ENCODE results near the gene ATP6V0A4.
"Not testable (repeated sequence)": the region's sequence is repeated elsewhere in the genome, so short reads cannot be mapped to it uniquely, and the experiment has no call there.

Gene ATP6V0A4

DNA sequence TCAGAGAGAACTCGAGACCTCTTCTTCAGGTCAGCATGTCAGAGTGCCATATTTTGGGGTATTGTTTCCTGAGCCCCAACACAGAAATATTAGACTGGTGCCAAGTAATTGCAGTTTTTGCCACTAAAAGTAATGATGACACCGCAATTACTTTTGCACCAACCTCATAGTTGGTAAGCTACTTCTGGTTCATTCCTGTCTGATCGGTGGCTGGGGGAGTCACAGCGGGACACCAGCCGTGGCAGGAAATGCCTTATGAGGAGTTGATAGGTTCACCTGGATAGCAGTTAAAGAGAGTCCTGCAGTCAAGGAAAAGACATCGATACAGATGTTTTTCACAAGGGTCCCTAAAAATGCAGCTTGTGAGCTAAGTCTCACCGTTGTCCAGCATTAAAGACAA is 23.9 kb upstream of the ATP6V0A4 start:
- no peaks in the 10 kb centered on the region for H3K9me3 ChIP-seq (ENCODE audit: control insufficient read depth, insufficient read depth, low read length)
- no peaks in the 10 kb centered on the region for H3K4me1 ChIP-seq (ENCODE audit: insufficient read depth, low read length)
- no peaks in the 10 kb centered on the region for H3K36me3 ChIP-seq (ENCODE audit: insufficient read depth, low read length)
- H3K9ac ChIP-seq (ENCODE audit: low read depth, low read length): no peak overlapping the region

DNA sequence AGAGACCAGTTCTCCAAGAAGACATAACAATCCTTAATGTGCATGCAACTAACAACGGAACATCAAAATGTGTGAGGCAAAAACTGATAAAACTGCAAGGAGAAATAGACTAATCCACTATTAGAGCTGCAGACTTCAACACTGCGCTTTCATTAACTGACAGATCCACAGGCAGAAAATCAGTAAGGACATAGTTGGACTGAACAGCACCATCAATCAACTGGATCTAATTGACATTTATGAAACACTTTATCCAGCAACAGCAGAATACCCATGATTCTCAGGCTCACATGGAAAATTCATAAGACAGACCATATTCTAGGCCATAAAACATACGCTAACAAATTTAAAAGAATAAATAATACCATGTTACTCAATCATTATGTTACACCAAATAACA is 21.6 kb upstream of the ATP6V0A4 start:
- H3K36me3 ChIP-seq (ENCODE audit: insufficient read depth, low read length): no peaks in the 10 kb centered on the region
- H3K4me1 ChIP-seq (ENCODE audit: insufficient read depth, low read length): no peaks in the 10 kb centered on the region
- H3K9me3 ChIP-seq (ENCODE audit: control insufficient read depth, insufficient read depth, low read length): no peaks in the 10 kb centered on the region
- H3K9ac ChIP-seq (ENCODE audit: low read depth, low read length): no peak overlapping the region

DNA sequence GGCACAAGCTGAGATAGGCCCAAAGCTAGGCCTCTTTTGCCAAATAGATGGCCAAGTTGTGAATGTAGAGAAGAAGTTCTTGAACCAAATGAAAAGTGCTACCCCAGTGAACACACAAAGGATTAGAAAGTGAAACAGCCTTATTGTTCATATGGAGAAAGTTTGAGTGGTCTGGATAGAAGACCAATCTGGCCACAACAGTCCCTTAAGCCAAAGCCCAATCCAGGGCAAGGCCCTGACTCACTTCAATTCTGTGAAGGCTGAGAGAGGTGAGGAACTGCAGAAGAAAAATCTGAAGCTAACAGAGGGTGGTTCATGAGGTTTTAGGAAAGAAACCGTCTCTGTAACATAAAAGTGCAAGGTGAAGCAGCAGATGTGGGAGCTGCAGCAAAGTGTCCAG is 18.7 kb upstream of the ATP6V0A4 start:
- Histone ChIP-seq H3K4me1 (ENCODE audit: insufficient read depth, low read length) (no peaks in the 10 kb centered on the region), H3K9me3 (ENCODE audit: control insufficient read depth, insufficient read depth, low read length) (no peaks in the 10 kb centered on the region), H3K9ac (ENCODE audit: low read depth, low read length) (no peak overlapping the region), H3K36me3 (ENCODE audit: insufficient read depth, low read length) (no peaks in the 10 kb centered on the region)

DNA sequence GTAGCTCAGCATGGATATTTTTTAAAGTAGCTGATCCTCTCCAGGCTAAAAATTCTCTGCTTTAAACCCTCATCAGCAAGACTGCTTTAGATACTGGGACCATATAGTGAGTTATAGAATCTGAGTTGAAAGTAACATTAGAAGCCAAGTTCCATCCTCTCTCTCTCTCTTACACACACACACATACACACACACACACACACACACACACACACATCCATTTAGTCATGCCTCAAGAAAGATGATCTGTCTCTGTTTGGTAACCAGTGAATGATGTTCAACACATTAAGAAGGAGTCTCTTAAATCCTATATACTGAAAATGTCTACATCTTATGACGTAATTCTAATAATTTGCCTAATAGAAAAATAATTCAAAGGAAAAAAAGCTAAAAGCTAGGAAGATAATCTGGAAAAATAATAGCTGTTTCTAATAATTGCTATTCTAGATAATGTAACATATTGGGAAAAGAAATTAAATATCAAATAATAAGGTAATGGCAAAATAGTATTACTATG is 16.9 kb upstream of the ATP6V0A4 start:
- Histone ChIP-seq H3K36me3 (ENCODE audit: insufficient read depth, low read length) (no peaks in the 10 kb centered on the region), H3K4me1 (ENCODE audit: insufficient read depth, low read length) (no peaks in the 10 kb centered on the region), H3K9me3 (ENCODE audit: control insufficient read depth, insufficient read depth, low read length) (no peaks in the 10 kb centered on the region), H3K9ac (ENCODE audit: low read depth, low read length) (no peak overlapping the region)

DNA sequence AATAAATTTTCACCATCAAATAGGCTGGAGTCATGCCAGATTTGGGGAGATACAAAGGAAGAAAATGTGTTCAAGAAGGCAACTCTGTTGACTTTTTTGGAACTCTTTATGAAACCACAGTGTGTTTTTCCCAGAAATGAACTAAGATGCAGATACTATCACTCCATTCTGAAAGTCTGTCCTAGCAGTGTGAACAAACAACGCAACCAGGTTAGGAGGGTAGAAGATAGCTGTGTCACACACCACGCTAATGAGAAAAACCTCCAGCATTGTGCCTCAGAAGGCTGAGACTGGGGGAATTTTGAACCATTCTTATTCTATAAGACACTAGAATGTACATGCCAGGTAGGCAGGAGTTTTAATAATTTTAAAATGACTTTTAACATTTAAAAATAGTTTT is 15.9 kb upstream of the ATP6V0A4 start:
- H3K36me3 ChIP-seq (ENCODE audit: insufficient read depth, low read length): no peaks in the 10 kb centered on the region
- H3K9ac ChIP-seq (ENCODE audit: low read depth, low read length): no peak overlapping the region
- H3K9me3 ChIP-seq (ENCODE audit: control insufficient read depth, insufficient read depth, low read length): no peaks in the 10 kb centered on the region
- no peaks in the 10 kb centered on the region for H3K4me1 ChIP-seq (ENCODE audit: insufficient read depth, low read length)

DNA sequence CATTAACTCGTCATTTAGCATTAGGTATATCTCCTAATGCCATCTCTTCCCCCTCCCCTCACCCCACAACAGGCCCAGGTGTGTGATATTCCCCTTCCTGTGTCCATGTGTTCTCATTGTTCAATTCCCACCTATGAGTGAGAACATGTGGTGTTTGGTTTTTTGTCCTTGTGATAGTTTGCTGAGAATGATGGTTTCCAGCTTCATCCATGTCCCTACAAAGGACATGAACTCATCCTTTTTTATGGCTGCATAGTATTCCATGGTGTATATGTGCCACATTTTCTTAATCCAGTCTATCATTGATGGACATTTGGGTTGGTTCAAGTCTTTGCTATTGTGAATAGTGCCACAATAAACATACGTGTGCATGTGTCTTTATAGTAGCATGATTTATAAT is 13.3 kb upstream of the ATP6V0A4 start:
- not testable (repeated sequence) for H3K9me3 ChIP-seq (ENCODE audit: control insufficient read depth, insufficient read depth, low read length); H3K4me1 ChIP-seq (ENCODE audit: insufficient read depth, low read length); H3K9ac ChIP-seq (ENCODE audit: low read depth, low read length); H3K36me3 ChIP-seq (ENCODE audit: insufficient read depth, low read length)

DNA sequence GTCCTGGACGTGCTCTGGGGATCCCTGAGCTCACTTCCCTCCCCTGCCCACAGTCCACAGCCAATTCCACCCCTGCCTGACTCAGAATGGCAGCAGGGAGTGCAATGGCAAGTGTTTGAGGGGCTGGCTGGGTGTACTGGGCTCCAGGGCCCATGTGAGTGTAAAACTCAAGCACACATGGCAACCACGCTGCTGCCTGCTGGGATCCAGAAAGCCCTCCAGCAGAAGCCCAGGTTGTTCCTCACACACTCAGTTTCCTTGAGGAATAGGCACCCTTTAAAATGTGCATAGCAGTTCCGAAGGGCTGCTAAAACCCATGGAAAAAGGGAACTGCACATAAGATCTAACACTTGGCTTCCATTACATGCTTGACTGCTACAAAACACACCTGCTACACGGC is 11.3 kb upstream of the ATP6V0A4 start:
- H3K9ac ChIP-seq (ENCODE audit: low read depth, low read length): no peak overlapping the region
- no peaks in the 10 kb centered on the region for H3K36me3 ChIP-seq (ENCODE audit: insufficient read depth, low read length)
- no peaks in the 10 kb centered on the region for H3K9me3 ChIP-seq (ENCODE audit: control insufficient read depth, insufficient read depth, low read length)
- H3K4me1 ChIP-seq (ENCODE audit: insufficient read depth, low read length): no peaks in the 10 kb centered on the region

DNA sequence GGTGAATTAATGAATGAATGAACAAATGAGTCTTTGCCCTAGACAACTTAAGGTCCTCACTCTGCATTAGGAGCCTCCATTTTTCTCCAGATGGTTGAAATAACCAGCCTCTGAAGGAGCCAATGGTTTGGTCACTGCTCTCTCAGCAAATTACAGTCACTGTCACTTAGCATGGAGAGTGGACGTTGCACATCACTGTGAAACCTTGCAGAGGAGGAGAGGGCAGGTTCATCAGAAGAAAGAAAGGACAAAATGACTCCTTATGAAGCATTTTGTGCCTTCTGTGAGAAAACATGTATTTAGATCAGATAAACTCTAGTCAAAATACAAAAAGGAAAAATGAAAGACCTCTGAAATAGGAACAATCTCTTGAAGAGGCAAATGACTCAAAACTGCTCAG is 6.6 kb upstream of the ATP6V0A4 start:
- no peaks in the 10 kb centered on the region for H3K9me3 ChIP-seq (ENCODE audit: control insufficient read depth, insufficient read depth, low read length)
- H3K9ac ChIP-seq (ENCODE audit: low read depth, low read length): no peak overlapping the region
- no peaks in the 10 kb centered on the region for H3K36me3 ChIP-seq (ENCODE audit: insufficient read depth, low read length)
- H3K4me1 ChIP-seq (ENCODE audit: insufficient read depth, low read length): no peaks in the 10 kb centered on the region

DNA sequence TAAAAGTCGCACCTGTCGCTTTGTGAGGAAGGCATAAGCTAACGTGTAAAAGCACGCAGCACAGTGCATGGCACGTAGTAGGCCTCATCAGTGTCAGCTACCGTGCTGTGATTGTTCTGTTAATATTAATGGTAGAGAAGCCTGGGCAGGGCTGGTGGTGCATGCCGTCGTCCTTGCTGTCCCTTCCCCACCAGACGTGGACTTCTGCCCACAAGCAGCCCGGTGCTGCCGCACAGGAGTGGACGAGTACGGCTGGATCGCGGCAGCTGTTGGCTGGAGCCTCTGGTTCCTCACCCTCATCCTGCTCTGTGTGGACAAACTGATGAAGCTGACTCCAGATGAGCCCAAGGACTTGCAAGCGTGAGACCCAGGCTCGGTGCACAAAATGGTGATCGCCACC is 4.7 kb upstream of the ATP6V0A4 start:
- H3K9me3 ChIP-seq (ENCODE audit: control insufficient read depth, insufficient read depth, low read length): no peaks in the 10 kb centered on the region
- no peaks in the 10 kb centered on the region for H3K36me3 ChIP-seq (ENCODE audit: insufficient read depth, low read length)
- H3K4me1 ChIP-seq (ENCODE audit: insufficient read depth, low read length): no peaks in the 10 kb centered on the region
- H3K9ac ChIP-seq (ENCODE audit: low read depth, low read length): no peak overlapping the region

DNA sequence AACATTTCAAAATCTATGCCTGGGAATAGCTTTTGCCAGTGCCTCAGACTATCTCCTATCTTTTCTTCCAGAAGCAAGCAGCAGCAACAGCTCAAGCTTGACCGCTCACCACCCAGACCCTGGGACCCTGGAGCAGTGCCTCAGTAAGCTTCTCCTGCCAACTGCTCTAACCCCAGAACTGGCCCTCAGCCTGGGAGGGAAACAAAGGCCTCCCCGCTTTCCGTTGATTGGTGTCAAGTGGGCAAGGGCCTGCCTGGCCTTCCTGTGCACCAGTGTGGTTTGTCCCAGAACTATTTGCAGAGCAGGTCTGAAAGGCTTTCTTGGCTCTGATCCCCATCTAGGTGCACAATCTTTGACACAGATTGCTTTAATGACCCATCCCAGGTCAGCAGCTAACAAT is 3.3 kb upstream of the ATP6V0A4 start:
- H3K36me3 ChIP-seq (ENCODE audit: insufficient read depth, low read length): no peaks in the 10 kb centered on the region
- H3K4me1 ChIP-seq (ENCODE audit: insufficient read depth, low read length): no peaks in the 10 kb centered on the region
- H3K9me3 ChIP-seq (ENCODE audit: control insufficient read depth, insufficient read depth, low read length): no peaks in the 10 kb centered on the region
- H3K9ac ChIP-seq (ENCODE audit: low read depth, low read length): no peak overlapping the region

DNA sequence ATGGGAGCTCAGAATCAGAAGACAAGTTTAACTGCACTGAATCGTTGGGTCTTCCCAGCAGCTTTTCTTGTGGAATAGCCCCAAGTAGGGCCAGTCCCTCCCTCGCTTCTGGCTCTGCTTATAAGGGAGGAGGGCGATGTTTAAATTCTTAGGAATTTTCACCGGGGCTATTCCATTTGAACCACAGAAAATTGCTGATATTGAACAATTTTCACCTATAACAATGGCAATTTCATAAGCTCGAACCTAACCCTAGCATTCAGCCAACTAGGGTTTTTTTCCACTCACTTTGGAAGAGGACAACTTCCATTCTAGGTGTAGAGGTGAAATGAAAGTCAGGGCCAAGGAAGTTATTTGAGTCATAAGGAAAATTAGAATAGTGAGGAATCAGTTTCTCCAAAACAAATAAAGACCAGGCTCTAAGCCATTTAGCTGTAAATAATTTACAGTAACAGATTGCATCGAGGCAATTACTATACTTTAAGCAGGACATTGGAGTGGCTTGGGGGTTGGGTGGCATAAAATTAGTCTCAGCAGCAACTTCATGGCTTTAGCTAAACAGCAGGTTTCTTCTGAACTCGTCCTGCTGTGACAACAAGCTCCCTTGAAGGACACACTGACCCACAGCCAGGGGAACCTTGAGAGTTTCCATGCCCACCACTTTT is 1.5 kb upstream of the ATP6V0A4 start:
- H3K4me1 ChIP-seq (ENCODE audit: insufficient read depth, low read length): no peaks in the 10 kb centered on the region
- H3K36me3 ChIP-seq (ENCODE audit: insufficient read depth, low read length): no peaks in the 10 kb centered on the region
- H3K9ac ChIP-seq (ENCODE audit: low read depth, low read length): no peak overlapping the region
- no peaks in the 10 kb centered on the region for H3K9me3 ChIP-seq (ENCODE audit: control insufficient read depth, insufficient read depth, low read length)

DNA sequence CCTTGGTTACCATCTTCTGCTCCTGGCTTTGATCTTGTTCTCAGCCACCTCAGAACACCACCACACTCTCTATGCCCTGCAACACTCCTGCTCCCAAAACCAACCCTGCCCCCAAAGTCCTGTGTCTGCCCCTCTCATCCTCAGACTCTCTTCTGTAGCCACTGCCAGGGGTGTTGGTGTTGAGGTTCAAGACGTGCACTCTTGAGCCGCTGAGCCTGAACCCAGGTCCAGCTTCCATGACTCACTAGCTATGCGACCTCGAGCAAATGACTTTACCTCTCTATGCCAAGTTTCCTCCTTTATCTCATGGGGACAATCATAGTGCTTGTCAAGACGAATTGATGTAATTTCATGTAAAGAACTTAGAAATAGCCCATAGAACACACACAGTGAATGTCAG is 840 bp upstream of the ATP6V0A4 start:
- Histone ChIP-seq H3K9me3 (ENCODE audit: control insufficient read depth, insufficient read depth, low read length) (no peaks in the 10 kb centered on the region), H3K4me1 (ENCODE audit: insufficient read depth, low read length) (0 out of 2 replicates have a peak, but pooled peaks cover 3% of the 10 kb centered on the region), H3K9ac (ENCODE audit: low read depth, low read length) (no peak overlapping the region), H3K36me3 (ENCODE audit: insufficient read depth, low read length) (no peaks in the 10 kb centered on the region)

DNA sequence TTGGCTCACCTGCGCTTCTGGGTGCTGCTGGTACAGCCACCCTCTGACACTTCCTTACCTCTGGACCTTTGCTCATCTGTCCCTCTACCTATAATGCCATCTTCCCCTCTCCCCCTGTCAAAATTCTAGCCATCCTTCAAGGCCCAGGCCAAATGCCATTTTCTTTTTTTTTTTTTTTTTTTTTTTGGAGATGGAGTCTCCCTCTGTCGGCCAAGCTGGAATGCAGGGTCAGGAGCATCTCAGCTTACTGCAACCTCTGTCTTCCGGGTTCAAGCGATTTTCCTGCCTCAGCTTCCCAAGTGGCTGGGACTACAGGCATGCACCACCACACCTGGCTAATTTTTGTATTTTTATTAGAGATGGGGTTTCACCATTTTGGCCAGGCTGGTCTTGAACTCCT is 950 bp downstream of the ATP6V0A4 start:
- not testable (repeated sequence) for H3K4me1 ChIP-seq (ENCODE audit: insufficient read depth, low read length); H3K9ac ChIP-seq (ENCODE audit: low read depth, low read length); H3K9me3 ChIP-seq (ENCODE audit: control insufficient read depth, insufficient read depth, low read length); H3K36me3 ChIP-seq (ENCODE audit: insufficient read depth, low read length)

DNA sequence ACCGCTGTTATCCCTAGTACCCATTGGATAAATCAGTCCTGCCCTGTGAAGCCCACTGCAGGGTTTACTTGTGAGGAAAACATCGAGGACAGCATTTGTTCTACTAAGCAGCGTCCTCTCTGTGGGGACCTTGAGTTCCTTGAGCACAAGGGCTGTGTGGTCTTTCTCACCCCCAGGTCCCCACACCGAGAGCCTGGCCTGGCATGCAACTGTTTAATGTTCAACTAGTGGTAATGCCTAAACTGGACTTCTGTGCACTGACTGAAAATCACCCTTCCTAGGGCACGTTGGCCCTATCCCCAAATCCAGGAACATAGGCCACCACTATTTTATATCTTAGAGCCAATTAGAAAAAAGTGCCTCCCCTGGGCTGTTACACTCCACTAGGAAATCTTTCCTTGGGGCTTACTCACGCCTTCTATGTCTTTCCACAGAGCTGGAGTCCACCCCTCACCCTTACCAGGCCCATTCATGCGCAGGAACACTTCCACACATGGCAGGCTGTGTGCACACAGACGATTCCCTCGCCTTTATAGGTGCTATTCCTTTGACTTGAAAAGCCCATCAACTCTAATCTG is 1.9 kb downstream of the ATP6V0A4 start:
- no peaks in the 10 kb centered on the region for H3K36me3 ChIP-seq (ENCODE audit: insufficient read depth, low read length)
- H3K9me3 ChIP-seq (ENCODE audit: control insufficient read depth, insufficient read depth, low read length): no peaks in the 10 kb centered on the region
- H3K9ac ChIP-seq (ENCODE audit: low read depth, low read length): no peak overlapping the region
- H3K4me1 ChIP-seq (ENCODE audit: insufficient read depth, low read length): 0 out of 2 replicates have a peak, but pooled peaks cover 3% of the 10 kb centered on the region

DNA sequence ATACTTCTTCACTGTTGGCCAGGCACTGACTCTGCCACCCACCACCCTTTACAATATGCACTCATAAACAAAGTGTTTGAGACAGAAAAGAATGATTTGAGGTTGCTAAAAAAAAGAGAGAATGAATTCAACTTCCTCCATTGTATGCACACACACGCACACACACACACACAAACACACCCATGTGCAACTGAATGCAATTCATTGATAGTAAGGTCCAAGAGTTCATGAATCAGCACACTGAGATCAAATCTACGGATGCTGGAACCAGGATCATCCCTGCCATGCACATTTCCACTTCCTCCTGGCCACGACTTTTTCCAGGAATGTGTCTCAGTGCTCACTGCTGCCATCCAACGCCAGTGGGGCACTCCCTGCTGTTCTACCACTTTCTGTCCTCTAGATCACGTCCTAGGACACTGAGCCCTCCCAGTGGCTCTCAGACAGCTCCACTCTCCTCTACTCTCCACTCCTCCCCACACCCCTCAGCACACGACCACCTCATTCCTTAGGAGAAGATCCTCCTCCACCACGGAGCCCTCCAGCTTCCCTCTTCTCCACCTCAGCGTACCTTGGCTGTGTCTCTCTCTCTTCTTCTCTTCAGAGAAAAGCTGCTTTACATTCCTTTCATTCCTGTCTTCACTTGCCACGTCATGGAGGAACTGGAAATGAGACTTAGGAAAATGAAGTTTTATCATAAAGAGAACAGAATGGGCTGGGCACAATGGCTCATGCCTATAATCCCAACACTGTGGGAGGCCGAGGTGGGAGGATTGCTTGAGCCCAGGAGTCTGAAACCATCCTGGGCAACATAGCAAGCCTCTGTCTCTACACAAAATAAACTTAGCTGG is 12.2 kb downstream of the ATP6V0A4 start:
- no peaks in the 10 kb centered on the region for H3K36me3 ChIP-seq (ENCODE audit: insufficient read depth, low read length)
- no peaks in the 10 kb centered on the region for H3K9me3 ChIP-seq (ENCODE audit: control insufficient read depth, insufficient read depth, low read length)
- no peak overlapping the region for H3K9ac ChIP-seq (ENCODE audit: low read depth, low read length)
- no peaks in the 10 kb centered on the region for H3K4me1 ChIP-seq (ENCODE audit: insufficient read depth, low read length)
